GM12874 (cell line): ENCODE results near the gene ASXL1.

Experiments used
- CTCF ChIP-seq: IDR thresholded peaks from 2 replicates; pipeline ENCODE4 v1.5.1; 2011; ENCODE audit warnings: low read depth, mild to moderate bottlenecking, control low read depth, low read length, moderate library complexity; ENCODE audit not compliant: insufficient read depth

The ASXL1 gene

GRCh38 chr20:32391003-32391402 is 32.9 kb downstream of the ASXL1 start:
- TF ChIP-seq CTCF = no peak

- no peak for TF ChIP-seq CTCF
These were observed 36.9 kb downstream of the ASXL1 start for GRCh38 chr20:32395066-32395465.

DNA sequence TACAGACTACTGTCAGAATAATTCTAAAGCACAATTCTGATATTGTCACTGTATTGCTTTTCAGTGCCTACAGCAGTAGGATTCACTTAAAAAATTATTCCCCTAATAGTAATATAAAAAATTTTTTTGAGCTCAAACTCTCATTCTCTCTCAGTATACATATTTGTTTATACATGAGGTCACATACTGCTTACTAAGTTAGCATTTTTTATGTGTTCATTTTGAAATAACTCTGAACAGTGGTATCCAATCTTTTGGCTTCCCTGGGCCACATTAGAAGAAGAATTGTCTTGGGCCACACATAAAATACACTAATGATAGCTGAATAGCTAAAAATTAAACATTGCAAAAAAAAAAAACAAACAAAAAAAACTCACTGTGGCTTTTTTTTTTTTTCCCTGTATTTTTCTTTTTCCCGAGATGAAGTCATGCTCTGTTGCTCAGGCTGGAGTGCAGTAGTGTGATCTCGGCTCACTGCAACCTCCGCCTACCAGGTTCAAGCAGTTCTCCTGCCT is 38.6 kb downstream of the ASXL1 start:
- no peak for TF ChIP-seq CTCF

DNA sequence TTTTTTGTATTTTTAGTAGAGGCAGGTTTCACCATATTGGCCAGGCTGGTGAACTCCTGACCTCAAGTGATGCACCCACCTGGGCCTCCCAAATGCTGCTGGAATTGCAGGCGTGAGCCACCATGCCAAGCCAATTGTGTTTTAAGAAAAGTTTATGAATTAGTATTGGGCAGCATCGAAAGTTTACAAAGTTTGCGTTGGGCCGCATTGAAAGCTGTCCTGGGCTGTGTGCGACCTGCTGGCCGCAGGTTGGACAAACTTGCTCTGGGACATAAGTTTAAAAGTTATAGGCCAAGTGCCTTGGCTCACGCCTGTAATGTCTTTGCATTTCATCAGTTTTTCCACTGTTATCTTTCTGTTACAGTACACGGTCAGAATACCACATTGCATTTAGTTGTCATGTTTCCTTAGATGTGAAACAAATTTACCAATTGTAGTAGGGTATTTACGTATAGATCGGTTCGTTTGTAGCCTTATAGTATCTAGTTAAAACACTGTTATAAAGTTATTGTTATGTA is 39.5 kb downstream of the ASXL1 start:
- no peak for TF ChIP-seq CTCF

- TF ChIP-seq CTCF = no peak
These were observed 42.3 kb downstream of the ASXL1 start for GRCh38 chr20:32400476-32400875.

DNA sequence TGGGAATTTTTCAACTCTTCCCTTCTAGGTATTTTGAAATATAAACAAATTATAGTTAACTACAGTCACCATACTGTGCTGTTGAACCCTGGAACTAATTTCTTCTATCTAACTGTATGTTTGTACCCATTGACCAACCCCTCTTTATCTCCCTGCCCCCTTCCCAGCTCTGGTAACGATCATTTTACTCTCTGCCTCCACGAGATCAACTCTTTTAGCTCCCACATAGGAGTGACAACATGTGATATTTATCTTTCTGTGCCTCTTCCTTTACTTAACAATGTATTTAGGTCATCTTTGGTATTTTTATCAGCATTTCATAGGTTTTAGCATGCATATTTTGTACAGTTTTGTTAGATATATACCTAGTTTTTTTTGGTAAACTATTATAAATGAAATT is 45.9 kb downstream of the ASXL1 start:
- no peak for TF ChIP-seq CTCF

DNA sequence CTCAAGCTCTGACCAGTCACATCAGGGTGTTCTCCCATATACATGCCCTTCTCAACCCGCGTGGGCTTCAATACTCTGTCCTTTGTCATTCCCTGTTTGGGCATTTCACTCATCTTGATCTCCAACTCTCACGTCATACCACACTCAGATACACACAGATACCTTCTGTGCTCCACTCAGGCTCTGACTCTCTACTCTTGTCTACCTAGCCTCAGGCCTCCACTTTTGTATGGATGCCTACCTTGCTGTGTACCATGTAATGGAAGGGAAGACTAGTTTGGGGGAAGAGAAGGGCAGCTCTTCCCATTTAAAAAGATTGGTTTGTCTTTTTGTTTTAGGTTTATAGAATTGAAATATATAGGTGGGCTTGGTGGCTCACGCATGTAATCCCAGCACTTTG is 48.6 kb downstream of the ASXL1 start:
- no peak for TF ChIP-seq CTCF
